Fibroblast of mammary gland (primary cell): ENCODE data around the gene PPBP.

ENCODE experiments used
- DNase-seq: peaks from one replicate; pipeline ENCODE4 v3.0.0-alpha.2; 2010; ENCODE audit warnings: low read depth
- H3K4me3 ChIP-seq: 2 replicates; pipeline ENCODE4 v1.5.1; 2011; ENCODE audit warnings: low read depth, mild to moderate bottlenecking, low read length, moderate library complexity; ENCODE audit not compliant: control insufficient read depth
- TF ChIP-seq, protein P1 (sequence below): conservative IDR thresholded peaks from 2 replicates; pipeline ENCODE4 v1.5.1; 2011; ENCODE audit warnings: low read depth, low read length, inconsistent platforms; ENCODE audit not compliant: control insufficient read depth, insufficient read depth

Gene PPBP

GRCh38 chr4:73998040-73999011 lies 10.3 kb upstream of the PPBP start, which contains the start of gene CXCL5:
TSS of gene CXCL5 (minus strand) at chr4:73998677. CDS start at chr4:73998581, 96 bp downstream.
- peak within 1 kb of the TSS; percentile 37 for H3K4me3 ChIP-seq
- DNase-seq, result peak; percentile 66
- TF ChIP-seq, protein P1, sequence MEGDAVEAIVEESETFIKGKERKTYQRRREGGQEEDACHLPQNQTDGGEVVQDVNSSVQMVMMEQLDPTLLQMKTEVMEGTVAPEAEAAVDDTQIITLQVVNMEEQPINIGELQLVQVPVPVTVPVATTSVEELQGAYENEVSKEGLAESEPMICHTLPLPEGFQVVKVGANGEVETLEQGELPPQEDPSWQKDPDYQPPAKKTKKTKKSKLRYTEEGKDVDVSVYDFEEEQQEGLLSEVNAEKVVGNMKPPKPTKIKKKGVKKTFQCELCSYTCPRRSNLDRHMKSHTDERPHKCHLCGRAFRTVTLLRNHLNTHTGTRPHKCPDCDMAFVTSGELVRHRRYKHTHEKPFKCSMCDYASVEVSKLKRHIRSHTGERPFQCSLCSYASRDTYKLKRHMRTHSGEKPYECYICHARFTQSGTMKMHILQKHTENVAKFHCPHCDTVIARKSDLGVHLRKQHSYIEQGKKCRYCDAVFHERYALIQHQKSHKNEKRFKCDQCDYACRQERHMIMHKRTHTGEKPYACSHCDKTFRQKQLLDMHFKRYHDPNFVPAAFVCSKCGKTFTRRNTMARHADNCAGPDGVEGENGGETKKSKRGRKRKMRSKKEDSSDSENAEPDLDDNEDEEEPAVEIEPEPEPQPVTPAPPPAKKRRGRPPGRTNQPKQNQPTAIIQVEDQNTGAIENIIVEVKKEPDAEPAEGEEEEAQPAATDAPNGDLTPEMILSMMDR, result no peak

- no peak for DNase-seq
- no peak overlapping the region for H3K4me3 ChIP-seq
- TF ChIP-seq, protein P1, result no peak
Measured at GRCh38 chr4:73992050-73992449, 4.1 kb upstream of the PPBP start.

DNA sequence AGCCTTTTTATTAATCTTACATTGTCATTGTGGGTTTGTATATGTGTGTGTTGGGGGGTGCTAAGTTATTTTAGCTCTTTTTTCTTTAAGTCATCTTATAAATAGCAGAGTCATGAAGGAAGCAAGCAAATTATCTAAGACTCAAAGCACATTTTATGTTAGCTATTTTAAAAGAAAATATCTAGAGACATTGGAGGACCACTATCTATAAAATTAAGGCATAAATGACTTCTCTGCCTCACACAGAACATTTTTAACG lies 3.7 kb upstream of the PPBP start:
- H3K4me3 ChIP-seq, result no peak overlapping the region
- TF ChIP-seq, protein P1, result no peak
- DNase-seq, result no peak

GRCh38 chr4:73990988-73991741 lies 3.2 kb upstream of the PPBP start:
- DNase-seq, result no peak
- H3K4me3 ChIP-seq, result no peak overlapping the region
- TF ChIP-seq, protein P1, result no peak

- TF ChIP-seq, protein P1, result no peak
- H3K4me3 ChIP-seq, result no peak overlapping the region
- no peak for DNase-seq
Measured at GRCh38 chr4:73989928-73990327, 1.9 kb upstream of the PPBP start.

- TF ChIP-seq, protein P1, result no peak
- no peak for DNase-seq
- no peak overlapping the region for H3K4me3 ChIP-seq
Measured at GRCh38 chr4:73989031-73989430, 1.0 kb upstream of the PPBP start.
